SHP77 treated with DMSO at 0.1 percent for 48 hours (cell line): ENCODE results near the gene SLC2A9.

Source experiments
- DNase-seq: peaks from one replicate; lab custom pipeline; 2025; lab: John Stamatoyannopoulos, UW

SLC2A9 gene

GRCh38 chr4:10019521-10020051 is 1.7 kb downstream of the SLC2A9 start:
- DNase-seq: no peak

- DNase-seq: peak; percentile 15
Measured at GRCh38 chr4:10018818-10019461, 2.4 kb downstream of the SLC2A9 start.

GRCh38 chr4:10017037-10017893 is 4.0 kb downstream of the SLC2A9 start:
- DNase-seq: no peak

GRCh38 chr4:10016169-10016568 is 5.1 kb downstream of the SLC2A9 start:
- no peak for DNase-seq

- no peak for DNase-seq
Measured at GRCh38 chr4:10015140-10015753, 6.0 kb downstream of the SLC2A9 start.

GRCh38 chr4:10013722-10014121 is 7.6 kb downstream of the SLC2A9 start:
- no peak for DNase-seq

GRCh38 chr4:10011885-10012284 is 9.4 kb downstream of the SLC2A9 start:
- no peak for DNase-seq

- no peak for DNase-seq
Measured at GRCh38 chr4:10011277-10011676, 10.0 kb downstream of the SLC2A9 start.

- DNase-seq: no peak
Measured at GRCh38 chr4:10009861-10010500, 11.3 kb downstream of the SLC2A9 start.

GRCh38 chr4:10008609-10009005 is 12.7 kb downstream of the SLC2A9 start:
- DNase-seq: no peak

GRCh38 chr4:10007793-10008608 is 13.3 kb downstream of the SLC2A9 start:
- peak; percentile 27 for DNase-seq

- no peak for DNase-seq
Measured at GRCh38 chr4:10007436-10007740, 13.9 kb downstream of the SLC2A9 start.

GRCh38 chr4:10006601-10007435 is 14.5 kb downstream of the SLC2A9 start:
- DNase-seq: no peak

- no peak for DNase-seq
Measured at GRCh38 chr4:10006231-10006600, 15.1 kb downstream of the SLC2A9 start.

- DNase-seq: no peak
Measured at GRCh38 chr4:10005632-10006031, 15.7 kb downstream of the SLC2A9 start.

GRCh38 chr4:10003666-10004065 is 17.6 kb downstream of the SLC2A9 start:
- no peak for DNase-seq

GRCh38 chr4:10002278-10002677 is 19.0 kb downstream of the SLC2A9 start:
- no peak for DNase-seq

- no peak for DNase-seq
Measured at GRCh38 chr4:10001757-10002156, 19.5 kb downstream of the SLC2A9 start.

- no peak for DNase-seq
Measured at GRCh38 chr4:9999956-10000561, 21.2 kb downstream of the SLC2A9 start.

GRCh38 chr4:9997886-9998285 is 23.4 kb downstream of the SLC2A9 start:
- no peak for DNase-seq
